SK-N-DZ (cell line): Measurements from ENCODE around the gene UGT2B28.
"Not testable (repeated sequence)": the region's sequence is repeated elsewhere in the genome, so short reads cannot be mapped to it uniquely, and the experiment has no call there.

Experiments
- DNase-seq: peaks from one replicate; pipeline ENCODE4 v3.0.0-alpha.2; 2015; ENCODE audit warnings: low spot score

UGT2B28 gene

DNA sequence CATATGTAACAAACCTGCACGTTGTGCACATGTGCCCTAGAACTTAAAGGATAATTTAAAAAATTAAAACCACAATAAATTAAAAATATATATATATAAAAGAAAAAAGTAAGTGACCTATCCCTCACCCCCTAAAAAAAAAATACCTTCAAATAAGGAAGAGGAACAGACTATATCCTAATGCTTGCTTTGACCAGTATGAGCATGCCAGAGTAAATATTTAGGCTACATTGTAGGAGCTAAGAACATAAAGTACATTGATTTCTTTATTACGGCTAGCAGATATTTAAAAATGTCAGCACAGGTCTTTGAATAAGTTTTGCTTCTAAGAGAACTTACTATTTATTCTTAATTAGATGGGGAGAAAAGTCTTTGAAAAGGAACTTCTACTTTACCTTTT lies 62.8 kb downstream of the UGT2B28 start:
- DNase-seq: not testable (repeated sequence)

DNA sequence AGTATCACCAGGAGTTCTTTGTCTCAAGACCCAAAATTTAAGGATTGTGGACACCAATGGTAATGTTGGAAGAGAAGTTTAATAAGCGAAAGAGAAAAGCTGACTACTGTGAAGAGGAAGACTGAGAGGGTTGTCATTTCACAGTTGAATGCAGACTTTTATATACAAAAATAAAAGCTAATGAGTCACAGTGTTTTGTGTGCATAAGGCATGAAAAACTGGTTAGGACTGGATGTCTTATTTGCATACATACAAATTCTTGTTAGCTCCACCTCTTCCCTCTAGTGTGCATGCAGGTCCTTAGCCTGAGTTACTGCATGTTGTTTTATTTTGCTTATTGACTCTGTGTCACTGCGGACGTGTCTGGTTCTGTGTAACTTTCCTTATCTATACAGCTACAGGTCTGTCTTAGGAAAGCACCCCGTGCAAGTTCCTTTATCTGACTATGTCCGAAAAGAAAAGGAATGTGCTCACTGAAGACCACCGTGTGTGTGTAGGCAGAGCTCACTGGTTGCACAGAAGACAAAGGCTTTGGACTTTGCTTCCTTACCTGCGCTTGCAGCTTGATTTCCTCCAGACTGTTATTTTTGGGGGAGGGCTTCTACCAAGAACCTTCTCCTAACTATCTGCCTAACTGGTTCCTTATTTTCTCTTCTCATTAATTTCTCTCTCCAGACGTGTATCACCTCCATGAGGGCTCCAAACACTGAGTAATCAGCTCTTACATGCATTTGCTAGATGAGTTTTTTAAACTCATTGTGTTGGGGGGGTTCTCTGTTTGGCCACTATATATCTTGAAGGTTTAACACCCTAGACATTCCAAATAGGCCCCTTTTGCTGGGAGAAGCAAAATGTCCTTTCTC lies 63.5 kb downstream of the UGT2B28 start:
- not testable (repeated sequence) for DNase-seq
